NCI-H345 treated with DMSO at 0.1 percent for 48 hours (cell line): ENCODE results near the gene MRPS5.

ENCODE experiments used
- DNase-seq: peaks from one replicate; lab custom pipeline; 2025; ENCODE audit not compliant: unreplicated experiment; lab: John Stamatoyannopoulos, UW

Gene MRPS5

GRCh38 chr2:95091885-95092555 lies 29.6 kb downstream of the MRPS5 start:
- no peak for DNase-seq

- DNase-seq: no peak
Measured at GRCh38 chr2:95087379-95087778, 34.2 kb downstream of the MRPS5 start.

GRCh38 chr2:95086017-95086416 lies 35.6 kb downstream of the MRPS5 start:
- DNase-seq: no peak

- DNase-seq: no peak
Measured at GRCh38 chr2:95082477-95082876, 39.1 kb downstream of the MRPS5 start.

GRCh38 chr2:95079199-95079683 lies 42.4 kb downstream of the MRPS5 start:
- DNase-seq: no peak

GRCh38 chr2:95077861-95078603 lies 43.6 kb downstream of the MRPS5 start:
- no peak for DNase-seq

GRCh38 chr2:95077530-95077825 lies 44.1 kb downstream of the MRPS5 start:
- DNase-seq: no peak

GRCh38 chr2:95076705-95077529 lies 44.7 kb downstream of the MRPS5 start:
- peak; percentile 79 for DNase-seq

- DNase-seq: no peak
Measured at GRCh38 chr2:95075440-95076132, 46.0 kb downstream of the MRPS5 start.

GRCh38 chr2:95074663-95075439 lies 46.8 kb downstream of the MRPS5 start:
- no peak for DNase-seq

GRCh38 chr2:95073856-95074662 lies 47.5 kb downstream of the MRPS5 start:
- DNase-seq: no peak

- no peak for DNase-seq
Measured at GRCh38 chr2:95072424-95072823, 49.2 kb downstream of the MRPS5 start.

- DNase-seq: no peak
Measured at GRCh38 chr2:95071856-95072255, 49.8 kb downstream of the MRPS5 start.

GRCh38 chr2:95069465-95069864 lies 52.1 kb downstream of the MRPS5 start:
- DNase-seq: no peak

- DNase-seq: no peak
Measured at GRCh38 chr2:95068256-95068655, 53.4 kb downstream of the MRPS5 start.

GRCh38 chr2:95063086-95063958 lies 58.3 kb downstream of the MRPS5 start:
- no peak for DNase-seq

GRCh38 chr2:95062242-95063085 lies 59.1 kb downstream of the MRPS5 start:
- DNase-seq: peak; percentile 43
